ENCODE measurements around the gene CILP2. TPM values are rescaled to one million over a fixed set of nuclear protein-coding genes. Genes with fewer than 3 reads are reported as not detected.

Gene CILP2
- total RNA-seq, 2 donors from 2014 or later, result 0.73 to 0.99 TPM

- DNase-seq (no peak), ATAC-seq (no peak)
- no peak overlapping the region for H3K4me3 Mint-ChIP-seq
- peaks cover 3% of the 10 kb centered on the region for H3K4me1 Mint-ChIP-seq
- no peak overlapping the region for H3K27ac Mint-ChIP-seq
- no peaks in the 10 kb centered on the region for H3K27me3 Mint-ChIP-seq
- H3K9me3 ChIP-seq (ENCODE audit: control insufficient read depth, low read length, poor library complexity, severe bottlenecking), result no peaks in the 10 kb centered on the region
- H3K36me3 Mint-ChIP-seq (ENCODE audit: low read depth), result no peaks in the 10 kb centered on the region
Observed at GRCh38 chr19:19549804-19550464, 11.9 kb downstream of the CILP2 start.

GRCh38 chr19:19550485-19550929 lies 12.4 kb downstream of the CILP2 start:
- Mint-ChIP-seq H3K4me1 (peaks cover 3% of the 10 kb centered on the region), H3K27me3 (no peaks in the 10 kb centered on the region), H3K27ac (no peak overlapping the region), H3K36me3 (ENCODE audit: low read depth) (no peaks in the 10 kb centered on the region), H3K4me3 (no peak overlapping the region)
- H3K9me3 ChIP-seq (ENCODE audit: control insufficient read depth, low read length, poor library complexity, severe bottlenecking), result no peaks in the 10 kb centered on the region
- ATAC-seq (no peak), DNase-seq (no peak)

GRCh38 chr19:19550972-19551852 lies 13.1 kb downstream of the CILP2 start:
- Mint-ChIP-seq H3K4me3 (no peak overlapping the region), H3K27ac (no peak overlapping the region), H3K27me3 (no peaks in the 10 kb centered on the region), H3K36me3 (ENCODE audit: low read depth) (no peaks in the 10 kb centered on the region), H3K4me1 (peaks cover 3% of the 10 kb centered on the region)
- DNase-seq (no peak), ATAC-seq (no peak)
- no peaks in the 10 kb centered on the region for H3K9me3 ChIP-seq (ENCODE audit: control insufficient read depth, low read length, poor library complexity, severe bottlenecking)

GRCh38 chr19:19551853-19552192 lies 13.8 kb downstream of the CILP2 start:
- no peaks in the 10 kb centered on the region for H3K9me3 ChIP-seq (ENCODE audit: control insufficient read depth, low read length, poor library complexity, severe bottlenecking)
- no peak for DNase-seq
- peaks cover 3% of the 10 kb centered on the region for H3K4me1 Mint-ChIP-seq
- H3K27ac Mint-ChIP-seq, result no peak overlapping the region
- H3K27me3 Mint-ChIP-seq, result no peaks in the 10 kb centered on the region
- no peaks in the 10 kb centered on the region for H3K36me3 Mint-ChIP-seq (ENCODE audit: low read depth)
- H3K4me3 Mint-ChIP-seq, result no peak overlapping the region
- ATAC-seq, result no peak

- peak; percentile 47 for ATAC-seq
- Mint-ChIP-seq H3K27me3 (no peaks in the 10 kb centered on the region), H3K36me3 (ENCODE audit: low read depth) (no peaks in the 10 kb centered on the region), H3K4me3 (no peak overlapping the region), H3K4me1 (peaks cover 3% of the 10 kb centered on the region), H3K27ac (no peak overlapping the region)
- DNase-seq, result peak in 1 of 3 donors; percentile 30
- no peaks in the 10 kb centered on the region for H3K9me3 ChIP-seq (ENCODE audit: control insufficient read depth, low read length, poor library complexity, severe bottlenecking)
Observed at GRCh38 chr19:19552798-19553197, 14.7 kb downstream of the CILP2 start.

GRCh38 chr19:19553670-19554069 lies 15.6 kb downstream of the CILP2 start:
- no peaks in the 10 kb centered on the region for H3K9me3 ChIP-seq (ENCODE audit: control insufficient read depth, low read length, poor library complexity, severe bottlenecking)
- no peak for ATAC-seq
- no peak for DNase-seq
- H3K27me3 Mint-ChIP-seq, result no peaks in the 10 kb centered on the region
- peaks cover 2% of the 10 kb centered on the region for H3K36me3 Mint-ChIP-seq (ENCODE audit: low read depth)
- H3K4me3 Mint-ChIP-seq, result no peak overlapping the region
- no peak overlapping the region for H3K27ac Mint-ChIP-seq
- peaks cover 5% of the 10 kb centered on the region for H3K4me1 Mint-ChIP-seq

GRCh38 chr19:19554074-19555023 lies 16.3 kb downstream of the CILP2 start:
- no peak overlapping the region for H3K27ac Mint-ChIP-seq
- H3K9me3 ChIP-seq (ENCODE audit: control insufficient read depth, low read length, poor library complexity, severe bottlenecking), result no peaks in the 10 kb centered on the region
- peak; percentile 66 for ATAC-seq
- peaks cover 4% of the 10 kb centered on the region for H3K36me3 Mint-ChIP-seq (ENCODE audit: low read depth)
- DNase-seq, result peak in 2 of 3 donors; percentile 47 to 48
- H3K27me3 Mint-ChIP-seq, result no peaks in the 10 kb centered on the region
- H3K4me1 Mint-ChIP-seq, result peaks cover 10% of the 10 kb centered on the region
- H3K4me3 Mint-ChIP-seq, result peak overlapping the region; percentile 7

- ATAC-seq (no peak), DNase-seq (no peak)
- no peaks in the 10 kb centered on the region for H3K9me3 ChIP-seq (ENCODE audit: control insufficient read depth, low read length, poor library complexity, severe bottlenecking)
- Mint-ChIP-seq H3K4me3 (no peak overlapping the region), H3K27me3 (no peaks in the 10 kb centered on the region), H3K36me3 (ENCODE audit: low read depth) (peaks cover 4% of the 10 kb centered on the region), H3K27ac (peak overlapping the region; percentile 49), H3K4me1 (peaks cover 25% of the 10 kb centered on the region)
Observed at GRCh38 chr19:19558055-19558454, 20.0 kb downstream of the CILP2 start.

- ATAC-seq (no peak), DNase-seq (no peak)
- Mint-ChIP-seq H3K4me3 (peak overlapping the region; percentile 70), H3K36me3 (ENCODE audit: low read depth) (peaks cover 4% of the 10 kb centered on the region), H3K27ac (peak overlapping the region; percentile 49), H3K27me3 (no peaks in the 10 kb centered on the region), H3K4me1 (peaks cover 26% of the 10 kb centered on the region)
- H3K9me3 ChIP-seq (ENCODE audit: control insufficient read depth, low read length, poor library complexity, severe bottlenecking), result no peaks in the 10 kb centered on the region
Observed at GRCh38 chr19:19558636-19559035, 20.6 kb downstream of the CILP2 start.

- no peak for DNase-seq
- Mint-ChIP-seq H3K27me3 (no peaks in the 10 kb centered on the region), H3K36me3 (ENCODE audit: low read depth) (peaks cover 4% of the 10 kb centered on the region), H3K4me3 (no peak overlapping the region), H3K27ac (peak overlapping the region; percentile 49), H3K4me1 (peaks cover 24% of the 10 kb centered on the region)
- no peaks in the 10 kb centered on the region for H3K9me3 ChIP-seq (ENCODE audit: control insufficient read depth, low read length, poor library complexity, severe bottlenecking)
- peak; percentile 19 for ATAC-seq
Observed at GRCh38 chr19:19559931-19560330, 21.9 kb downstream of the CILP2 start.

- no peaks in the 10 kb centered on the region for H3K9me3 ChIP-seq (ENCODE audit: control insufficient read depth, low read length, poor library complexity, severe bottlenecking)
- Mint-ChIP-seq H3K27me3 (no peaks in the 10 kb centered on the region), H3K4me1 (peaks cover 24% of the 10 kb centered on the region), H3K36me3 (ENCODE audit: low read depth) (peaks cover 4% of the 10 kb centered on the region), H3K27ac (peak overlapping the region; percentile 90), H3K4me3 (peak overlapping the region; percentile 76)
- DNase-seq (no peak), ATAC-seq (no peak)
Observed at GRCh38 chr19:19561946-19562664, 24.0 kb downstream of the CILP2 start.

- no peaks in the 10 kb centered on the region for H3K27me3 Mint-ChIP-seq
- H3K4me3 Mint-ChIP-seq, result peak overlapping the region; percentile 76
- H3K27ac Mint-ChIP-seq, result peak overlapping the region; percentile 90
- DNase-seq, result no peak
- H3K36me3 Mint-ChIP-seq (ENCODE audit: low read depth), result peaks cover 7% of the 10 kb centered on the region
- H3K9me3 ChIP-seq (ENCODE audit: control insufficient read depth, low read length, poor library complexity, severe bottlenecking), result no peaks in the 10 kb centered on the region
- ATAC-seq, result peak; percentile 61
- peaks cover 24% of the 10 kb centered on the region for H3K4me1 Mint-ChIP-seq
Observed at GRCh38 chr19:19562665-19563347, 24.7 kb downstream of the CILP2 start.
